Measurements from ENCODE around the gene RPL7L1. TPM values are rescaled to one million over a fixed set of nuclear protein-coding genes. Genes with fewer than 3 reads are reported as not detected.

Gene RPL7L1
- total and polyA plus RNA-seq, 2 of the 13 experiments (the other 11 are each of a cell fraction or from before 2014, with no cell fraction given): 51.6 to 179 TPM

DNA sequence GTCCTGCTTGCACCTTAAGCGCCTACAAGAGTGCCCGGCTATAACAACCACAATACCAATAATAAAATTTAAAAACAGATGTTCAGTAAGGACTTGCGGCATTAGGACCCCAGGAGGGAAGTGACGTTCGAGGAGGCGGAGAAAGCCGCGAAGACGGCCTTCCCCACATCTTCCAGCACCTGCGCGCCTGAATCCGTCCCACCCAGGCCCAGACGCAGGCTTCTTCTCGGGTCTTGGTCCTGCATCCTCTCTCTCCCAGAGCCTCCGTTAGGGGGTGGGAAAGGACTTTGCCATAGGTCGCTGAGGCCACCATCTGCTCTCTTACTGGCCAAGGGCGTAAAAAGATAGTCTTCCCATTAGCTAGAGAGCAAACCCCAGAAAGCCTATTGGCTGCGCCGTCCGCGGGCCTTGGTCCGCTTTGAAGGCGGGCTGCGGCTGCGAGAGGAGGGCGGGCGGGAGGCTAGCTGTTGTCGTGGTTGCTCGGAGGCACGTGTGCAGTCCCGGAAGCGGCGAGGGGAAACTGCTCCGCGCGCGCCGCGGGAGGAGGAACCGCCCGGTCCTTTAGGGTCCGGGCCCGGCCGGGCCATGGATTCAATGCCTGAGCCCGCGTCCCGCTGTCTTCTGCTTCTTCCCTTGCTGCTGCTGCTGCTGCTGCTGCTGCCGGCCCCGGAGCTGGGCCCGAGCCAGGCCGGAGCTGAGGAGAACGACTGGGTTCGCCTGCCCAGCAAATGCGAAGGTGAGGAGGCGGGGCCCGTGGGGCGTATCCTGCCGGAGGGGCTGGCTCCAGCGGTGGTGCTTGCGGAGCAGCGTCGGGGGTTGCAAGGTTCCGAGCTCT, 49.8 kb downstream of the RPL7L1 start, which contains the start of gene CNPY3 (continued):
- TF ChIP-seq, protein P1, sequence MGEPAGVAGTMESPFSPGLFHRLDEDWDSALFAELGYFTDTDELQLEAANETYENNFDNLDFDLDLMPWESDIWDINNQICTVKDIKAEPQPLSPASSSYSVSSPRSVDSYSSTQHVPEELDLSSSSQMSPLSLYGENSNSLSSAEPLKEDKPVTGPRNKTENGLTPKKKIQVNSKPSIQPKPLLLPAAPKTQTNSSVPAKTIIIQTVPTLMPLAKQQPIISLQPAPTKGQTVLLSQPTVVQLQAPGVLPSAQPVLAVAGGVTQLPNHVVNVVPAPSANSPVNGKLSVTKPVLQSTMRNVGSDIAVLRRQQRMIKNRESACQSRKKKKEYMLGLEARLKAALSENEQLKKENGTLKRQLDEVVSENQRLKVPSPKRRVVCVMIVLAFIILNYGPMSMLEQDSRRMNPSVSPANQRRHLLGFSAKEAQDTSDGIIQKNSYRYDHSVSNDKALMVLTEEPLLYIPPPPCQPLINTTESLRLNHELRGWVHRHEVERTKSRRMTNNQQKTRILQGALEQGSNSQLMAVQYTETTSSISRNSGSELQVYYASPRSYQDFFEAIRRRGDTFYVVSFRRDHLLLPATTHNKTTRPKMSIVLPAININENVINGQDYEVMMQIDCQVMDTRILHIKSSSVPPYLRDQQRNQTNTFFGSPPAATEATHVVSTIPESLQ (CRISPR knock-in tag; conservative IDR thresholded peaks at IDR 0.05): no peak; the same call in 1 of the 2 replicates
- TF ChIP-seq JUND (CRISPR knock-in tag; IDR thresholded peaks at IDR 0.05): 0 out of 2 replicates have a peak, but pooled peaks have one; percentile 24
- TF ChIP-seq, protein P2, sequence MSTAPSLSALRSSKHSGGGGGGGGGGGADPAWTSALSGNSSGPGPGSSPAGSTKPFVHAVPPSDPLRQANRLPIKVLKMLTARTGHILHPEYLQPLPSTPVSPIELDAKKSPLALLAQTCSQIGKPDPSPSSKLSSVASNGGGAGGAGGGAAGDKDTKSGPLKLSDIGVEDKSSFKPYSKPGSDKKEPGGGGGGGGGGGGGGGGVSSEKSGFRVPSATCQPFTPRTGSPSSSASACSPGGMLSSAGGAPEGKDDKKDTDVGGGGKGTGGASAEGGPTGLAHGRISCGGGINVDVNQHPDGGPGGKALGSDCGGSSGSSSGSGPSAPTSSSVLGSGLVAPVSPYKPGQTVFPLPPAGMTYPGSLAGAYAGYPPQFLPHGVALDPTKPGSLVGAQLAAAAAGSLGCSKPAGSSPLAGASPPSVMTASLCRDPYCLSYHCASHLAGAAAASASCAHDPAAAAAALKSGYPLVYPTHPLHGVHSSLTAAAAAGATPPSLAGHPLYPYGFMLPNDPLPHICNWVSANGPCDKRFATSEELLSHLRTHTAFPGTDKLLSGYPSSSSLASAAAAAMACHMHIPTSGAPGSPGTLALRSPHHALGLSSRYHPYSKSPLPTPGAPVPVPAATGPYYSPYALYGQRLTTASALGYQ (CRISPR knock-in tag; IDR thresholded peaks at IDR 0.05): peak; percentile 86
- TF ChIP-seq XBP1 (CRISPR knock-in tag; IDR thresholded peaks at IDR 0.05): peak; percentile 91; the same call in 1 of the 2 replicates
- TF ChIP-seq ZFX (CRISPR knock-in tag; IDR thresholded peaks at IDR 0.05; ENCODE audit: low read depth): peak; percentile 95
- TF ChIP-seq, protein P3, sequence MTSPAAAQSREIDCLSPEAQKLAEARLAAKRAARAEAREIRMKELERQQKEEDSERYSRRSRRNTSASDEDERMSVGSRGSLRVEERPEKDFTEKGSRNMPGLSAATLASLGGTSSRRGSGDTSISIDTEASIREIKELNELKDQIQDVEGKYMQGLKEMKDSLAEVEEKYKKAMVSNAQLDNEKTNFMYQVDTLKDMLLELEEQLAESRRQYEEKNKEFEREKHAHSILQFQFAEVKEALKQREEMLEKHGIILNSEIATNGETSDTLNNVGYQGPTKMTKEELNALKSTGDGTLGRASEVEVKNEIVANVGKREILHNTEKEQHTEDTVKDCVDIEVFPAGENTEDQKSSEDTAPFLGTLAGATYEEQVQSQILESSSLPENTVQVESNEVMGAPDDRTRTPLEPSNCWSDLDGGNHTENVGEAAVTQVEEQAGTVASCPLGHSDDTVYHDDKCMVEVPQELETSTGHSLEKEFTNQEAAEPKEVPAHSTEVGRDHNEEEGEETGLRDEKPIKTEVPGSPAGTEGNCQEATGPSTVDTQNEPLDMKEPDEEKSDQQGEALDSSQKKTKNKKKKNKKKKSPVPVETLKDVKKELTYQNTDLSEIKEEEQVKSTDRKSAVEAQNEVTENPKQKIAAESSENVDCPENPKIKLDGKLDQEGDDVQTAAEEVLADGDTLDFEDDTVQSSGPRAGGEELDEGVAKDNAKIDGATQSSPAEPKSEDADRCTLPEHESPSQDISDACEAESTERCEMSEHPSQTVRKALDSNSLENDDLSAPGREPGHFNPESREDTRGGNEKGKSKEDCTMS (CRISPR knock-in tag; conservative IDR thresholded peaks at IDR 0.05): 0 out of 2 replicates have a peak, but pooled peaks have one; percentile 21
- TF ChIP-seq FLYWCH1 (CRISPR knock-in tag; IDR thresholded peaks at IDR 0.05): peak; percentile 99
- TF ChIP-seq SAFB2 (CRISPR knock-in tag; IDR thresholded peaks at IDR 0.05; ENCODE audit: borderline replicate concordance, low read depth): no peak; the same call in 1 of the 2 replicates
- TF ChIP-seq SPEN (CRISPR knock-in tag; IDR thresholded peaks at IDR 0.05; ENCODE audit: low read depth): peak; percentile 98
- no peak for TF ChIP-seq NFE2 (CRISPR knock-in tag; IDR thresholded peaks at IDR 0.05)
- peak; percentile 73; the same call in 1 of the 2 replicates for TF ChIP-seq SP5 (CRISPR knock-in tag; IDR thresholded peaks at IDR 0.05; ENCODE audit: borderline replicate concordance, low read depth)
- peak; percentile 93 for TF ChIP-seq CHCHD3 (CRISPR knock-in tag; IDR thresholded peaks at IDR 0.05)
- TF ChIP-seq, protein P4, sequence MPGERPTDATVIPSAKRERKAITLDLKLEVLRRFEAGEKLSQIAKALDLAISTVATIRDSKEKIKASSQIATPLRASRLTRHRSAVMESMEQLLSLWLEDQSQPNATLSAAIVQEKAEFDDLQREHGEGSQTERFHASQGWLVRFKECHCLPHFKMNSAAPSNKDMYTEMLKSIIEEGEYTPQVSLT (CRISPR knock-in tag; IDR thresholded peaks at IDR 0.05; ENCODE audit: borderline replicate concordance, low read depth): peak; percentile 95; the same call in 1 of the 2 replicates
- TF ChIP-seq, protein P5, sequence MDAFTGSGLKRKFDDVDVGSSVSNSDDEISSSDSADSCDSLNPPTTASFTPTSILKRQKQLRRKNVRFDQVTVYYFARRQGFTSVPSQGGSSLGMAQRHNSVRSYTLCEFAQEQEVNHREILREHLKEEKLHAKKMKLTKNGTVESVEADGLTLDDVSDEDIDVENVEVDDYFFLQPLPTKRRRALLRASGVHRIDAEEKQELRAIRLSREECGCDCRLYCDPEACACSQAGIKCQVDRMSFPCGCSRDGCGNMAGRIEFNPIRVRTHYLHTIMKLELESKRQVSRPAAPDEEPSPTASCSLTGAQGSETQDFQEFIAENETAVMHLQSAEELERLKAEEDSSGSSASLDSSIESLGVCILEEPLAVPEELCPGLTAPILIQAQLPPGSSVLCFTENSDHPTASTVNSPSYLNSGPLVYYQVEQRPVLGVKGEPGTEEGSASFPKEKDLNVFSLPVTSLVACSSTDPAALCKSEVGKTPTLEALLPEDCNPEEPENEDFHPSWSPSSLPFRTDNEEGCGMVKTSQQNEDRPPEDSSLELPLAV (CRISPR knock-in tag; conservative IDR thresholded peaks at IDR 0.05; ENCODE audit: low read depth): peak; percentile 95
- no peak for TF ChIP-seq SMARCC2 (IDR thresholded peaks at IDR 0.05)
- peak; percentile 85; the same call in 1 of the 2 replicates for TF ChIP-seq ZNF205 (CRISPR knock-in tag; IDR thresholded peaks at IDR 0.05)
- peak; percentile 29; the same call in 1 of the 2 replicates for TF ChIP-seq ZFP1 (CRISPR knock-in tag; IDR thresholded peaks at IDR 0.05)
- TF ChIP-seq JUN (CRISPR knock-in tag; IDR thresholded peaks at IDR 0.05): peak; percentile 86; the same call in 1 of the 2 replicates
- peak; percentile 98 for TF ChIP-seq SNAI1 (CRISPR knock-in tag; IDR thresholded peaks at IDR 0.05; ENCODE audit: borderline replicate concordance)
- TF ChIP-seq PCBP2 (optimal IDR thresholded peaks at IDR 0.05; ENCODE audit: low read depth, low read length, poor library complexity, severe bottlenecking): no peak
